ENCODE results near the gene ARHGEF10L. TPM values are rescaled to one million over a fixed set of nuclear protein-coding genes. Genes with fewer than 3 reads are reported as not detected.

The ARHGEF10L gene
- total RNA-seq, 1 experiment from 2014 or later = 21.6 TPM

DNA sequence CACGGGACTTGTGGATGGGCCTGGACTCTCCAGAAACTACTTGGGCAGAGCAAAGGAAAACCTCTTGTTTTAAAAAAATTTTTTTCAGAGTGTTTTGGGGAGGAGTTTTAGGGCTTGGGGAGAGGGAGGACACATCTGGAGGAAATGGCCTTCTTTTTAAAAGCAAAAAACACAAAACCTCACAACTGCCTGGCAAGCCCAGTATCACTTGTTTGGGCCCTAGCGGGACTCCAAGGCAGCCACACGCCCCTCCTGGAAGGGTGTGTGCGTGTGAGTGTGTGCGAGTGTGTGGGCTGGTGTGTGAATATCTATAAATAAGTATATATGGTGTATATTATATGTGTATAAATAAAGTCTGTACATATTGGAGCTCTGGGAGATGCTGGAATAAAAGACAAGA lies 158.0 kb downstream of the ARHGEF10L start:
- Histone ChIP-seq H3K9me3 (ENCODE audit: insufficient read depth, low read depth) (no peaks in the 10 kb centered on the region), H3F3A (ENCODE audit: insufficient read depth, low read depth) (no peaks in the 10 kb centered on the region), H3K4me2 (no peak overlapping the region), H3K9me2 (ENCODE audit: insufficient read depth) (no peaks in the 10 kb centered on the region), H4K20me1 (ENCODE audit: insufficient read depth) (no peaks in the 10 kb centered on the region), H3K36me3 (ENCODE audit: low read depth) (no peaks in the 10 kb centered on the region), H3K4me3 (no peak overlapping the region), H3K27me3 (ENCODE audit: insufficient read depth, low read depth) (no peaks in the 10 kb centered on the region), H3K4me1 (replicated peaks; ENCODE audit: insufficient read depth) (no peaks in the 10 kb centered on the region), H2AFZ (no peak overlapping the region), H3K79me2 (ENCODE audit: low read depth) (no peaks in the 10 kb centered on the region), H3K27ac (no peak overlapping the region)
- intact Hi-C loops (cut with micrococcal nuclease; ENCODE audit: unreplicated experiment) = no loop called here
- CTCF ChIA-PET = no interaction called here
- no TSS peak for BruUV-seq (replicated peaks)
- POLR2A ChIA-PET (ENCODE audit: unreplicated experiment) = no interaction called here
- no peak for DNase-seq
- TF ChIP-seq, protein P1, sequence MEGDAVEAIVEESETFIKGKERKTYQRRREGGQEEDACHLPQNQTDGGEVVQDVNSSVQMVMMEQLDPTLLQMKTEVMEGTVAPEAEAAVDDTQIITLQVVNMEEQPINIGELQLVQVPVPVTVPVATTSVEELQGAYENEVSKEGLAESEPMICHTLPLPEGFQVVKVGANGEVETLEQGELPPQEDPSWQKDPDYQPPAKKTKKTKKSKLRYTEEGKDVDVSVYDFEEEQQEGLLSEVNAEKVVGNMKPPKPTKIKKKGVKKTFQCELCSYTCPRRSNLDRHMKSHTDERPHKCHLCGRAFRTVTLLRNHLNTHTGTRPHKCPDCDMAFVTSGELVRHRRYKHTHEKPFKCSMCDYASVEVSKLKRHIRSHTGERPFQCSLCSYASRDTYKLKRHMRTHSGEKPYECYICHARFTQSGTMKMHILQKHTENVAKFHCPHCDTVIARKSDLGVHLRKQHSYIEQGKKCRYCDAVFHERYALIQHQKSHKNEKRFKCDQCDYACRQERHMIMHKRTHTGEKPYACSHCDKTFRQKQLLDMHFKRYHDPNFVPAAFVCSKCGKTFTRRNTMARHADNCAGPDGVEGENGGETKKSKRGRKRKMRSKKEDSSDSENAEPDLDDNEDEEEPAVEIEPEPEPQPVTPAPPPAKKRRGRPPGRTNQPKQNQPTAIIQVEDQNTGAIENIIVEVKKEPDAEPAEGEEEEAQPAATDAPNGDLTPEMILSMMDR (conservative IDR thresholded peaks at IDR 0.05) = no peak
- TF ChIP-seq EZH2 (IDR thresholded peaks at IDR 0.05; ENCODE audit: low read depth) = no peak

DNA sequence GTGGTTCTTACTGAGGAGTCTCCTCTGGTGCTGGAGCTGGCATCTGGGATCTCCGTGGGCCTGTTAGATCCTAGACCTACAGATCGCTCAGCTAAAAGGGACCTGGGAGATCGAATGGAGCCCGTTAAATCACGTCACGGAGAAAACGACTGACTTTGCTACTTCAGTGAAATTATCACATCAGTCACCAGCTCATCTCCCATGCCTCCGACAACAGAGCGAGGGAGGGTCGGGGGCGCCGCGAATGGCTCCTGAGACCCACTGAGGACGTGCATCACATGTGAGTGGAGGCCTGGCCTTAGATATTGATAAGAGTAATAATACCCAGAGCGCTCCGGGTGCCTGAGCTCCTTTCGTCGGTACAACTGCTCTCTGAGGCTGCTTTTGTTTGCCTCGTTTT lies 160.1 kb downstream of the ARHGEF10L start:
- no peak for TF ChIP-seq EZH2 (IDR thresholded peaks at IDR 0.05; ENCODE audit: low read depth)
- TF ChIP-seq, protein P1 (conservative IDR thresholded peaks at IDR 0.05) = no peak
- Histone ChIP-seq H3K9me3 (ENCODE audit: insufficient read depth, low read depth) (no peaks in the 10 kb centered on the region), H3K27ac (no peak overlapping the region), H3K36me3 (ENCODE audit: low read depth) (no peaks in the 10 kb centered on the region), H2AFZ (no peak overlapping the region), H3K79me2 (ENCODE audit: low read depth) (no peaks in the 10 kb centered on the region), H3F3A (ENCODE audit: insufficient read depth, low read depth) (no peaks in the 10 kb centered on the region), H4K20me1 (ENCODE audit: insufficient read depth) (no peaks in the 10 kb centered on the region), H3K4me2 (no peak overlapping the region), H3K4me1 (replicated peaks; ENCODE audit: insufficient read depth) (no peaks in the 10 kb centered on the region), H3K4me3 (no peak overlapping the region), H3K9me2 (ENCODE audit: insufficient read depth) (no peaks in the 10 kb centered on the region), H3K27me3 (ENCODE audit: insufficient read depth, low read depth) (no peaks in the 10 kb centered on the region)
- DNase-seq = no peak
- intact Hi-C loops (cut with micrococcal nuclease; ENCODE audit: unreplicated experiment) = no loop called here
- POLR2A ChIA-PET (ENCODE audit: unreplicated experiment) = no interaction called here
- no TSS peak for BruUV-seq (replicated peaks)
- CTCF ChIA-PET = no interaction called here

DNA sequence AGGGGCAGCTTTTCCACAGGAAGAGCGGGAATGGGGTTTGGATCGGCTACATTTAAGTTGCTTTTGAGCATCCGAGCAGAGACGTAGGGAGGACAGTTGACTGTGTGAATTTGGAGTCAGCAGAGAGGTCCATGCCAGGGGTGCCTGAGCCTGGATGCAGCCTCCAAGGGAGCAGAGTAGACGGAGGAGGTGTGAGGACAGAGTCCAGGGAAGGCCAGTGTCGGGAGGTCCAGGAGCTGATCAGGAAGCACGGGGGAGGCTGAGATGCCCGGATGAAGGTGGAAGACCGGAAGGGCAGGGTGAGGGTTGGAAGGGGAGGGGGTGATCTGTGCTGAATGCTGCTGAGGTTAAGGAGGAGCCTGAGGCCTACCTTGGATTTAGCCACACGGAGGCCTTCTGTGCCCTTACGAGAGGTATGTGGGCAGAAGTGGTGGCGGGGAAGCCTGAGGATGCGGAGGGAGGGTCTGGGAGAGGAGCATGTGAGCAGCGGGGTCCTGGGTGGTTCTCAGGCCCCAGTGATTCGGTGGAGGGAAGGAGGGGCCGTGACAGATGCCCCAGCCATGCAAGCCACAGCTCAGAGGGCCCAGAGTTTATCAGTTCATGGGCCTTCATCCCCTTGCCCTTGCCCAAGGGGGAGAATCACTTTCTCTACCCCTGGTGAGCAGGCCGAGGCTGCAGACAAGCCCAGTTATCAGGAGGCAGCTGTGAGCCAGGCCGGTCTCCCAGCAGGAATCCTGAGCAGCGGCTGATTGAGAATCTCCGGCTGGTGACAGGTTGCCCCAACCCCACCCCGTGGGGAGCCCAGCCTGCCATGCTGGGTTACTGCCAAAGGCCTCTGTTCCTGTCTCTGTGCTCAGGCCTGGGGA lies 161.7 kb downstream of the ARHGEF10L start:
- Histone ChIP-seq H3K79me2 (ENCODE audit: low read depth) (no peaks in the 10 kb centered on the region), H3F3A (ENCODE audit: insufficient read depth, low read depth) (no peaks in the 10 kb centered on the region), H3K9me2 (ENCODE audit: insufficient read depth) (no peaks in the 10 kb centered on the region), H3K4me2 (no peak overlapping the region), H3K4me1 (replicated peaks; ENCODE audit: insufficient read depth) (no peaks in the 10 kb centered on the region), H3K4me3 (no peak overlapping the region), H3K36me3 (ENCODE audit: low read depth) (no peaks in the 10 kb centered on the region), H3K9me3 (ENCODE audit: insufficient read depth, low read depth) (no peaks in the 10 kb centered on the region), H2AFZ (no peak overlapping the region), H3K27ac (no peak overlapping the region), H4K20me1 (ENCODE audit: insufficient read depth) (no peaks in the 10 kb centered on the region), H3K27me3 (ENCODE audit: insufficient read depth, low read depth) (no peaks in the 10 kb centered on the region; the same call in 1 of the 2 replicates)
- CTCF ChIA-PET = no interaction called here
- intact Hi-C loops (cut with micrococcal nuclease; ENCODE audit: unreplicated experiment) = no loop called here
- no peak for TF ChIP-seq EZH2 (IDR thresholded peaks at IDR 0.05; ENCODE audit: low read depth)
- TF ChIP-seq, protein P1 (conservative IDR thresholded peaks at IDR 0.05) = no peak
- no peak for DNase-seq
- BruUV-seq (replicated peaks) = no TSS peak
- POLR2A ChIA-PET (ENCODE audit: unreplicated experiment) = no interaction called here
